Measurements from ENCODE around the gene TMPRSS7.
"Not testable (repeated sequence)": the region's sequence is repeated elsewhere in the genome, so short reads cannot be mapped to it uniquely, and the experiment has no call there.

The TMPRSS7 gene

DNA sequence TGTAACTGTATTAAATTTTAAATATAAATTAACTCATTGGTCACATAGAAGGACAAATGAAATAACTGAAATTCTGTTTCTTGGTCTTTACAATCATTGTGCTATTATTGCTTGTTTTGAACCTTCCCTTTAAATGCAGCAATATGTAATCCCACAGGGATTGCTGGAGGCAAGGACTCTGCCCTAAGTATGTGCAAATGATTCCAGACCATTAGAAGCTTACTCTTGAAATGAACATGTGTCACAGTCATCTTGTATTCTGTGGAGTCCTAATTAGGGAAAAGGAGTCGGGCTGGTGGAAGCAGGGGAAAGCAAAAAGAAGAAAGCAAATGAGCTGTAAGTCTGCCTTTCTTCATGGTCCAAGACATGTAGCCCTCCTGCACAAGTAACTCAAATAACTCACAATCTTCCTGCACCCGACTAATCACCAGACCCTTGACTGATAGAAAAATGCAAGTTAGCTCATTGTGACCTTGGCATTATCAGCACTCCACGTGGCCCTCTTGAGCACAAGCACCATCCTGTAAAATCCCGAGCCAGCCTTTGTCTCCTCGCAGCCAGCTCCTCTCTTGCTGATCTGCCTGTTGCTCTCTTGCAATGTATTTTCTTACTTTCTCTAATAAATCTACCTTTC lies 2.3 kb upstream of the TMPRSS7 start:
- H3K9ac ChIP-seq (ENCODE audit: low read depth in 1 of 2, low read length in 2 of 2), result no peak overlapping the region
- no peaks in the 10 kb centered on the region for H3K9me3 ChIP-seq (ENCODE audit: control insufficient read depth in 2 of 2, low read length in 2 of 2)
- H3K4me3 ChIP-seq (ENCODE audit: low read length in 2 of 2), result no peak overlapping the region
- H3K27me3 ChIP-seq (ENCODE audit: control insufficient read depth in 2 of 2, insufficient read depth in 2 of 2, low read length in 2 of 2), result no peaks in the 10 kb centered on the region
- no peaks in the 10 kb centered on the region for H3K36me3 ChIP-seq (ENCODE audit: control insufficient read depth in 2 of 2, insufficient read depth in 2 of 2, low read length in 2 of 2)
- H3K4me1 ChIP-seq (ENCODE audit: control insufficient read depth in 2 of 2, insufficient read depth in 2 of 2, low read length in 2 of 2), result no peaks in the 10 kb centered on the region
- no peak overlapping the region for H3K27ac ChIP-seq (ENCODE audit: low read depth in 2 of 2, low read length in 2 of 2)

DNA sequence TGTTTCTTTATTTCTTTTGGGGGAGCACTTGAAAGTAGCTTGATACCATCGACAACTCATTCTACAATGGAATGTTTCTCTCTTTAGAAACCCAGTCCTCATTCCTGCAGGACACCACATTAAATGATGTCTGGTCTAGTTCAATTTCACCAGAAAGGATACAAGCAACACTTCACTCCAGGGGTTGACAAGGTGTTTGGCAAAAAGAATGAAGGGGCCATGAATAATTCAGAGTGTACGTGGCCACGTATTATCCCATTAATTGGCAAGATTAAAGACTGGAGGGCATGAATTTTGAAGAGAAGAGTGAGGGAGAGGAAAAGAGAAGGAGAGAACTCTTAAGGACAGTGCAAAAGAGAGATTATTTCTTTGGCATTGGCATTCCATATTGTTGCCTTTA lies 705 bp downstream of the TMPRSS7 start:
- no peak overlapping the region for H3K27ac ChIP-seq (ENCODE audit: low read depth in 2 of 2, low read length in 2 of 2)
- H3K4me3 ChIP-seq (ENCODE audit: low read length in 2 of 2), result no peak overlapping the region
- no peaks in the 10 kb centered on the region for H3K36me3 ChIP-seq (ENCODE audit: control insufficient read depth in 2 of 2, insufficient read depth in 2 of 2, low read length in 2 of 2)
- no peaks in the 10 kb centered on the region for H3K27me3 ChIP-seq (ENCODE audit: control insufficient read depth in 2 of 2, insufficient read depth in 2 of 2, low read length in 2 of 2)
- no peaks in the 10 kb centered on the region for H3K9me3 ChIP-seq (ENCODE audit: control insufficient read depth in 2 of 2, low read length in 2 of 2)
- H3K4me1 ChIP-seq (ENCODE audit: control insufficient read depth in 2 of 2, insufficient read depth in 2 of 2, low read length in 2 of 2), result no peaks in the 10 kb centered on the region
- H3K9ac ChIP-seq (ENCODE audit: low read depth in 1 of 2, low read length in 2 of 2), result no peak overlapping the region

DNA sequence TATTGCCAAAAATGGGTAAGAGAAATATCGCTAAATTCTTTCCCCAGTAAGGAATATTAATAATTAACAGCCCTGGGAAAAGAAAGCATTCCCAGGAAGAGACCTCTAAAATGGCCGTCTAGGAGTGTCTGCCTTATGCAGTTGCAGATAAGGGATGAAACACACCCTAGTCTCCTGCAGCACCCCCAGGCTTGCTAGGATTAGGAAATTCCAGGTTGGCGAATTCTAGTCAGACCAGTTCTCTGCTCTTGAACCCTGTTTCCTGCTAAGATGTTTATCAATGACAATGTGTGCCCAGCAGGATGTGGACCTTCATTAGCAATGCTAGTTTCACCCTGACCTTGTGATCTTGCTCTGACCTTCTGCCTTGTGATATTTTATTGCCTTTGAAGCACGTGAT lies 2.7 kb downstream of the TMPRSS7 start:
- not testable (repeated sequence) for H3K4me1 ChIP-seq (ENCODE audit: control insufficient read depth in 2 of 2, insufficient read depth in 2 of 2, low read length in 2 of 2); H3K4me3 ChIP-seq (ENCODE audit: low read length in 2 of 2); H3K27ac ChIP-seq (ENCODE audit: low read depth in 2 of 2, low read length in 2 of 2); H3K9ac ChIP-seq (ENCODE audit: low read depth in 1 of 2, low read length in 2 of 2); H3K36me3 ChIP-seq (ENCODE audit: control insufficient read depth in 2 of 2, insufficient read depth in 2 of 2, low read length in 2 of 2); H3K27me3 ChIP-seq (ENCODE audit: control insufficient read depth in 2 of 2, insufficient read depth in 2 of 2, low read length in 2 of 2); H3K9me3 ChIP-seq (ENCODE audit: control insufficient read depth in 2 of 2, low read length in 2 of 2)

DNA sequence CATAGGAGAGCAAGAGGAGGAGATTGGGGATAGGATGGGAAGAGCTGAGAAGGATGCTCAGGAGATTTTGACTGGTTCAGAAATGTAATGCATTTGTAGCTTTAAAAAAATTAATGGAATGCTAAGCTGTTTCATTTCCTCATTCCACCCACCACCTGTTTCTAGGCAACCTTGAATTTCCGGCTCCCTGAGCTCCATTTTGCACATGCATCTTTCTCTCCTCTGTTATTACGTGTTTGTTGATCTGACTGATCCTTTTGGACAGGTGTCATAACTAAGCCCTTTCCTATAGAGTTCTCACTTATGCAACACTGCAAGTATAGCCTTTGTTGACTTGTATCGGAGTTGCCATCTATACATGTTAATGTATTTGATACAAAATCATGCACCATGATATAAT lies 4.3 kb downstream of the TMPRSS7 start:
- Histone ChIP-seq H3K27ac (ENCODE audit: low read depth in 2 of 2, low read length in 2 of 2) (no peak overlapping the region), H3K9me3 (ENCODE audit: control insufficient read depth in 2 of 2, low read length in 2 of 2) (no peaks in the 10 kb centered on the region), H3K9ac (ENCODE audit: low read depth in 1 of 2, low read length in 2 of 2) (no peak overlapping the region), H3K4me1 (ENCODE audit: control insufficient read depth in 2 of 2, insufficient read depth in 2 of 2, low read length in 2 of 2) (no peaks in the 10 kb centered on the region), H3K4me3 (ENCODE audit: low read length in 2 of 2) (no peak overlapping the region), H3K36me3 (ENCODE audit: control insufficient read depth in 2 of 2, insufficient read depth in 2 of 2, low read length in 2 of 2) (no peaks in the 10 kb centered on the region), H3K27me3 (ENCODE audit: control insufficient read depth in 2 of 2, insufficient read depth in 2 of 2, low read length in 2 of 2) (no peaks in the 10 kb centered on the region)

DNA sequence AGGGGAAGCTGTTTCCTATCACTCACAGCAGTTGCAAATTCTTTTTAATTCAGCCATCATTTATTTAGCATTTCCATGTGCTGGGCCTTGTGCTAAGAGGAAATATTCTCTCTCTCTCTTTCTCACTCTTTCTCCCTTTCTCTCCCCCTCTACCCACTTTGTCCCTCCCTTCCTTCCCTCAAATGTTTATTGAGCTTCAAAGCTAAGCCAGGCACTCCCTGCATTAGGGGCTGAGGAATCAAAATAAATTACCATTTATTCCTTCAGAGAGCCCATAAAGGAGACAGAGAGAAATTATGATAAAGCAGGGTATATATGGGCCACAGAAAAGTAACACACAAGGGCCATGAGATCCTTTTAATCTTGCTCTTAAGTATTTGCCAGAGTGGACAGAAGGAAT lies 6.8 kb downstream of the TMPRSS7 start:
- no peaks in the 10 kb centered on the region for H3K36me3 ChIP-seq (ENCODE audit: control insufficient read depth in 2 of 2, insufficient read depth in 2 of 2, low read length in 2 of 2)
- H3K4me1 ChIP-seq (ENCODE audit: control insufficient read depth in 2 of 2, insufficient read depth in 2 of 2, low read length in 2 of 2), result no peaks in the 10 kb centered on the region
- H3K27ac ChIP-seq (ENCODE audit: low read depth in 2 of 2, low read length in 2 of 2), result no peak overlapping the region
- no peaks in the 10 kb centered on the region for H3K27me3 ChIP-seq (ENCODE audit: control insufficient read depth in 2 of 2, insufficient read depth in 2 of 2, low read length in 2 of 2)
- no peak overlapping the region for H3K4me3 ChIP-seq (ENCODE audit: low read length in 2 of 2)
- H3K9ac ChIP-seq (ENCODE audit: low read depth in 1 of 2, low read length in 2 of 2), result no peak overlapping the region
- H3K9me3 ChIP-seq (ENCODE audit: control insufficient read depth in 2 of 2, low read length in 2 of 2), result no peaks in the 10 kb centered on the region

DNA sequence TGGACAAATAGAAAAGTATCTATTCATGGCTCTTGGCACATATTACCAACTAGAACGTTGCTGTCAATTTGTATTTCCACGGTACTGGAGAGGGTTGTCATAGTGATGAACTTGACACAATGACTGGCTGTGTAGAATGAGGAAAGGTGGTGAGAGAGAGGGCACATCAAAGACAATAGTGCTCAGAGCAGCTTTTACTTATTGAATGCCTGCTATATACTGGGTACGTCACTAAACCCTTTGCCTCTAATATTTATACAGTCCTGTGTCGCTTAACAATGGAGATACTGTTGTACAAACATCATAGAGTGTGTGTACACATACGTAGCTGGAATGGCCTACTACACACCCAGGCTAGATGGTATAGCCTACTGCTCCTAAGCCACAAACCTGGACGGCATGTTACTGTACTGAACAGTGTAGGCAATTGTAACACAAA lies 8.3 kb downstream of the TMPRSS7 start:
- no peak overlapping the region for H3K4me3 ChIP-seq (ENCODE audit: low read length in 2 of 2)
- H3K36me3 ChIP-seq (ENCODE audit: control insufficient read depth in 2 of 2, insufficient read depth in 2 of 2, low read length in 2 of 2), result no peaks in the 10 kb centered on the region
- H3K4me1 ChIP-seq (ENCODE audit: control insufficient read depth in 2 of 2, insufficient read depth in 2 of 2, low read length in 2 of 2), result no peaks in the 10 kb centered on the region
- no peaks in the 10 kb centered on the region for H3K27me3 ChIP-seq (ENCODE audit: control insufficient read depth in 2 of 2, insufficient read depth in 2 of 2, low read length in 2 of 2)
- H3K9me3 ChIP-seq (ENCODE audit: control insufficient read depth in 2 of 2, low read length in 2 of 2), result no peaks in the 10 kb centered on the region
- peak overlapping the region; percentile 30 to 52 for H3K27ac ChIP-seq (ENCODE audit: low read depth in 2 of 2, low read length in 2 of 2)
- no peak overlapping the region for H3K9ac ChIP-seq (ENCODE audit: low read depth in 1 of 2, low read length in 2 of 2)

DNA sequence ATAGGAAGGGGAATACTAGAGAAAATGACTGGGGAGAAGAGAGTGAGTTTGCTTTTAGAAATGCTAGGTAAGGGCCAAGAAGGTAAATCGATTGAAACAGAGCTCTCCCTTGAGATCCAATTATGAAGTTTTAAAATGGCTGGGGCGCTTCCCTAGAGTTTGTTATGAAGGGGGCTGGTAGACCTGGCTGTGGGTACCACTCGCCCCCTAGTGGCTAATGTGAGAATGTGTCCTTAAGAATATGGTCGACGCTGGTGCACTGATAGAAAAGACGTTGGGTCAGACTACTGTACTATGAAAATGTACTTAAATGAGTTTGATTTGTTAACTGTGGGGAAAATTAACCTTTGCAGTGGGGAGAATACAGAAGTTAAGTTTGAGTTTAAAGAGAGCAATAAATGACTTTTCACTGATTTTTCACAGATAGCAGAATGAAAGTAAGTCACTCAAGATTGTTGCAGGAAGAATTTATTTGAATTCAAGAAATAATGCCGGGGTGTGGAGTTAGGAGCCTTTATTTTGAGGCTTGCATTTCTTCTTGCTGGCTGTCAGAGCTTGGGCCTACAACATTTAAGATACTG lies 9.2 kb downstream of the TMPRSS7 start:
- H3K9ac ChIP-seq (ENCODE audit: low read depth in 1 of 2, low read length in 2 of 2), result no peak overlapping the region
- H3K9me3 ChIP-seq (ENCODE audit: control insufficient read depth in 2 of 2, low read length in 2 of 2), result no peaks in the 10 kb centered on the region
- H3K36me3 ChIP-seq (ENCODE audit: control insufficient read depth in 2 of 2, insufficient read depth in 2 of 2, low read length in 2 of 2), result no peaks in the 10 kb centered on the region
- no peaks in the 10 kb centered on the region for H3K27me3 ChIP-seq (ENCODE audit: control insufficient read depth in 2 of 2, insufficient read depth in 2 of 2, low read length in 2 of 2)
- H3K4me3 ChIP-seq (ENCODE audit: low read length in 2 of 2), result no peak overlapping the region
- no peaks in the 10 kb centered on the region for H3K4me1 ChIP-seq (ENCODE audit: control insufficient read depth in 2 of 2, insufficient read depth in 2 of 2, low read length in 2 of 2)
- peak overlapping the region in 1 of 2 donors; percentile 30 for H3K27ac ChIP-seq (ENCODE audit: low read depth in 2 of 2, low read length in 2 of 2)

DNA sequence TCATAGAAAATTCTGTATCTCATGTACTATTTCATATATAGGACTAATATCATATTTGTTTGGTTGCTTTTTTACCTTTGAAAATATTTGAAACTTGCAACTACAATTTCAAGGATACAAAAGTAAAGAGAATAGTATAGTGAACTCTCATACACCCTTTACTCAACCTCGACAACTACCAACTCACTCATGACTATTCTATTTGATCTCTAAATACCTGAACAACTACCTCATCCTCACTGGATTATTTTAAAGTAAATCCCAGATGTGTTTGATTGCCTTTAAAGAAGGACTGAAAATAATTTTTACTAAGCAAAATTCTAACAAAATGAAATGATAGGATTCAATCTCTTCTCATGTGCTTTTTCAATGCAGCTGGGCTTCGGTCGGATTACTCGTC lies 12.1 kb downstream of the TMPRSS7 start:
- Histone ChIP-seq H3K9ac (ENCODE audit: low read depth in 1 of 2, low read length in 2 of 2) (no peak overlapping the region), H3K4me3 (ENCODE audit: low read length in 2 of 2) (no peak overlapping the region), H3K36me3 (ENCODE audit: control insufficient read depth in 2 of 2, insufficient read depth in 2 of 2, low read length in 2 of 2) (no peaks in the 10 kb centered on the region), H3K27me3 (ENCODE audit: control insufficient read depth in 2 of 2, insufficient read depth in 2 of 2, low read length in 2 of 2) (no peaks in the 10 kb centered on the region), H3K27ac (ENCODE audit: low read depth in 2 of 2, low read length in 2 of 2) (no peak overlapping the region), H3K4me1 (ENCODE audit: control insufficient read depth in 2 of 2, insufficient read depth in 2 of 2, low read length in 2 of 2) (no peaks in the 10 kb centered on the region), H3K9me3 (ENCODE audit: control insufficient read depth in 2 of 2, low read length in 2 of 2) (no peaks in the 10 kb centered on the region)

DNA sequence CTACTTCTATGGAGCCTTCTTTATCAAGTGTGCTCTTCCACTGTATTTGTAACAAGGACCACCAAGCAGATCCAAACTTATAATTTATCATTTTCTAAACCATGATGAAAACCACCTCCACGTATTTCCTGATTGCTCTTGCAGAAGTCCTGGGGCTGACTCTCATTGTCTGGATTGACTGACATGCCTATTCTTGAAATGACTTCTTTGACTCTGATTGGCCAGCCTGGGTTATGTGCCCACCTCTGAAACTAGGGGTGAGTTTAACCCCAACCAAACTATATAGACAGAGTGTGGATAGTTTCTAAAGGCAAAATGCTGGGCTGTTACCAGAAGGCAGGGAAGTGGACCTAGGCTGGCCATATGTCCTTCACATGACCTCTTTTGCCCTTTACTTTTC lies 12.7 kb downstream of the TMPRSS7 start:
- Histone ChIP-seq H3K36me3 (ENCODE audit: control insufficient read depth in 2 of 2, insufficient read depth in 2 of 2, low read length in 2 of 2) (no peaks in the 10 kb centered on the region), H3K27ac (ENCODE audit: low read depth in 2 of 2, low read length in 2 of 2) (no peak overlapping the region), H3K9me3 (ENCODE audit: control insufficient read depth in 2 of 2, low read length in 2 of 2) (no peaks in the 10 kb centered on the region), H3K9ac (ENCODE audit: low read depth in 1 of 2, low read length in 2 of 2) (no peak overlapping the region), H3K4me1 (ENCODE audit: control insufficient read depth in 2 of 2, insufficient read depth in 2 of 2, low read length in 2 of 2) (no peaks in the 10 kb centered on the region), H3K27me3 (ENCODE audit: control insufficient read depth in 2 of 2, insufficient read depth in 2 of 2, low read length in 2 of 2) (no peaks in the 10 kb centered on the region), H3K4me3 (ENCODE audit: low read length in 2 of 2) (no peak overlapping the region)

DNA sequence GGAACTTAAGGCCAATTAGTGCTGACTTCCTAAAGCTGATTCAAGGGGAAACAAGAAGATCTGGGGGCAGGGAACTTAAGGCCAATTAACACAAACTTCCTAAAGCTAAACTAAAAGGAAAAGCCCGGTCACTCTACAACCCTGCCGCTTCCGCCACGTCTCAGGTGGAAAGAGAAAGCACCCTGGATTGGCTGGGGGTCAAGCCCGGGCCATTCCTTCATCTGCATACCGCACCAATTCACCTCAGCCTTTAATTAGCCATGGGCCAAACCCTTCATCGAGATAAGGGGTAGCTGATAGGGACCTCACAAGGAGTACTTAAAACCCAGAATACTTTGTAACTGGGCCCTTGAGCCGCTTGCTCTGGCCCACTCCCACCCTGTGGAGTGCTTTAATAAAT lies 14.4 kb downstream of the TMPRSS7 start:
- no peaks in the 10 kb centered on the region for H3K4me1 ChIP-seq (ENCODE audit: control insufficient read depth in 2 of 2, insufficient read depth in 2 of 2, low read length in 2 of 2)
- no peak overlapping the region for H3K4me3 ChIP-seq (ENCODE audit: low read length in 2 of 2)
- H3K27me3 ChIP-seq (ENCODE audit: control insufficient read depth in 2 of 2, insufficient read depth in 2 of 2, low read length in 2 of 2), result no peaks in the 10 kb centered on the region
- H3K36me3 ChIP-seq (ENCODE audit: control insufficient read depth in 2 of 2, insufficient read depth in 2 of 2, low read length in 2 of 2), result no peaks in the 10 kb centered on the region
- H3K27ac ChIP-seq (ENCODE audit: low read depth in 2 of 2, low read length in 2 of 2), result no peak overlapping the region
- H3K9me3 ChIP-seq (ENCODE audit: control insufficient read depth in 2 of 2, low read length in 2 of 2), result no peaks in the 10 kb centered on the region
- no peak overlapping the region for H3K9ac ChIP-seq (ENCODE audit: low read depth in 1 of 2, low read length in 2 of 2)
